Small intestine (tissue), 7 donors: ENCODE data around the gene ALDH16A1. TPM values are rescaled to one million over a fixed set of nuclear protein-coding genes. Genes with fewer than 3 reads are reported as not detected.

Experiments used
- DNase-seq, 2 donors: peaks; one replicate each; pipeline versions ENCODE4 v3.0.0 to v3.0.0-alpha.2; 2013
- FAIRE-seq: peaks from 2 replicates; lab custom pipeline; 2012; peaks lifted over from hg19 to GRCh38; lab: Jason Lieb, UNC
- H3K27ac ChIP-seq, 3 donors: one replicate each; pipeline ENCODE4 v1.5.1; 2013; ENCODE audit warnings: low read length in 2 of 3, mild to moderate bottlenecking in 2 of 3, control low read depth in 1 of 3, inconsistent platforms in 1 of 3, low read depth in 1 of 3, moderate library complexity in 1 of 3
- H3K27me3 ChIP-seq, 3 donors: one replicate each; pipeline ENCODE4 v1.6.1; 2013; ENCODE audit warnings: low read length in 3 of 3, inconsistent platforms in 1 of 3; ENCODE audit not compliant: control insufficient read depth in 3 of 3, insufficient read depth in 3 of 3
- H3K36me3 ChIP-seq, 3 donors: one replicate each; pipeline ENCODE4 v1.6.1; 2013; ENCODE audit warnings: low read length in 3 of 3, inconsistent platforms in 1 of 3, low read depth in 1 of 3, mild to moderate bottlenecking in 1 of 3, moderate library complexity in 1 of 3; ENCODE audit not compliant: control insufficient read depth in 3 of 3, insufficient read depth in 2 of 3
- H3K4me1 ChIP-seq, 3 donors: one replicate each; pipeline ENCODE4 v1.6.1; 2013; ENCODE audit warnings: low read length in 2 of 3, inconsistent platforms in 1 of 3, low read depth in 1 of 3, mild to moderate bottlenecking in 1 of 3, moderate library complexity in 1 of 3; ENCODE audit not compliant: control insufficient read depth in 3 of 3, insufficient read depth in 2 of 3
- H3K4me3 ChIP-seq, 3 donors: one replicate each; pipeline ENCODE4 v1.5.1; 2013; ENCODE audit warnings: low read length in 3 of 3, control low read depth in 1 of 3, inconsistent platforms in 1 of 3, low read depth in 1 of 3, mild to moderate bottlenecking in 1 of 3, moderate library complexity in 1 of 3
- H3K9me3 ChIP-seq, 2 donors: one replicate each; pipeline ENCODE4 v1.6.1; 2013; ENCODE audit warnings: low read depth in 1 of 2, low read length in 1 of 2; ENCODE audit not compliant: control insufficient read depth in 2 of 2, insufficient read depth in 1 of 2
- WGBS, 3 donors: extraction: QIAGEN DNeasy Blood & Tissue Kit; methylation state at CpG; one replicate each; pipeline ENCODE4 v1.1.7; 2013; 5-methylcytosine and 5-hydroxymethylcytosine counted together
- polyA plus RNA-seq, 4 donors: library from polyadenylated mRNA; stranded (reverse) in 3 of 4; unstranded in 1 of 4; fragments of 200-250 nt in 3 of 4; fragments of 120-200 nt in 1 of 4; gene quantifications; one replicate each; pipeline versions ENCODE4 v1.2.1 to v1.2.3, GENCODE V29; 2013
- donor health status: healthy with polysubstance abuse.
- donor health status: control.
- donor health status: control.
- donor health status: Bipolar disorder and iron deficiency.
- donor health status: healthy.

Gene ALDH16A1
- polyA plus RNA-seq, 4 donors, result 26.3 to 130 (median 83.6) TPM

GRCh38 chr19:49502866-49503581 lies 50.0 kb downstream of the ALDH16A1 start:
- 45 to 52% (median 48%) methylated on average over 14 of the region's 14 CpGs for WGBS, 3 donors
- Histone ChIP-seq H3K4me3 (no peak overlapping the region), H3K4me1 (peaks cover 0 to 54% (median 9%) of the 10 kb centered on the region in 3 donors), H3K9me3 (no peaks in the 10 kb centered on the region), H3K36me3 (peaks cover 4 to 24% (median 11%) of the 10 kb centered on the region in 3 donors), H3K27me3 (no peaks in the 10 kb centered on the region), H3K27ac (peak overlapping the region in 1 of 3 donors; percentile 22)
- FAIRE-seq (no peak), DNase-seq (peak; percentile 75 to 80)

DNA sequence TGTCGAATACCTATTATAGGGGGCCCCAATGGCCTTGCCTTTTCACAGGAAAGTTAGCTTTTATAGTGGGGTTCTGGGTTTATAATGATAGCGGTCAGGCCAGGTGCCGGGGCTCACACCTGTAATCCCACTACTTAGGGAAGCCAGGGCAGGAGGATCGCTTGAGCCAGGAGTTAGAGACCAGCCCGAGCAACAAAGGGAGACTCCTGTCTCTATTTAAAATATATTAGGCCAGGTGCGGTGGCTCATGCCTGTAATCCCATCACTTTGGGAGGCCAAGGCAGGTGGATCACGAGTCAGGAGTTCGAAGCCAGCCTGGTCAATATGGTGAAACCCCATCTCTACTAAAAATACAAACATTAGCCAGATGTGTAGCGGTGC lies 50.5 kb downstream of the ALDH16A1 start:
- H3K4me1 ChIP-seq, result peaks cover 0 to 49% (median 9%) of the 10 kb centered on the region in 3 donors
- WGBS, 3 donors, result 68 to 79% (median 77%) methylated on average over 9 of the region's 9 CpGs
- no peaks in the 10 kb centered on the region for H3K27me3 ChIP-seq
- H3K9me3 ChIP-seq, result no peaks in the 10 kb centered on the region
- H3K4me3 ChIP-seq, result no peak overlapping the region
- H3K27ac ChIP-seq, result peak overlapping the region in 1 of 3 donors; percentile 22
- DNase-seq (no peak), FAIRE-seq (no peak)
- H3K36me3 ChIP-seq, result peaks cover 0 to 18% (median 10%) of the 10 kb centered on the region in 3 donors

GRCh38 chr19:49506575-49507105 lies 53.6 kb downstream of the ALDH16A1 start:
- peak; percentile 88 for DNase-seq
- WGBS, 3 donors, result 26 to 34% (median 31%) methylated on average over 8 of the region's 8 CpGs
- no peak for FAIRE-seq
- Histone ChIP-seq H3K27ac (no peak overlapping the region), H3K4me3 (no peak overlapping the region), H3K4me1 (peaks cover 0 to 26% (median 0%) of the 10 kb centered on the region in 3 donors), H3K27me3 (no peaks in the 10 kb centered on the region), H3K36me3 (no peaks in the 10 kb centered on the region), H3K9me3 (no peaks in the 10 kb centered on the region)

DNA sequence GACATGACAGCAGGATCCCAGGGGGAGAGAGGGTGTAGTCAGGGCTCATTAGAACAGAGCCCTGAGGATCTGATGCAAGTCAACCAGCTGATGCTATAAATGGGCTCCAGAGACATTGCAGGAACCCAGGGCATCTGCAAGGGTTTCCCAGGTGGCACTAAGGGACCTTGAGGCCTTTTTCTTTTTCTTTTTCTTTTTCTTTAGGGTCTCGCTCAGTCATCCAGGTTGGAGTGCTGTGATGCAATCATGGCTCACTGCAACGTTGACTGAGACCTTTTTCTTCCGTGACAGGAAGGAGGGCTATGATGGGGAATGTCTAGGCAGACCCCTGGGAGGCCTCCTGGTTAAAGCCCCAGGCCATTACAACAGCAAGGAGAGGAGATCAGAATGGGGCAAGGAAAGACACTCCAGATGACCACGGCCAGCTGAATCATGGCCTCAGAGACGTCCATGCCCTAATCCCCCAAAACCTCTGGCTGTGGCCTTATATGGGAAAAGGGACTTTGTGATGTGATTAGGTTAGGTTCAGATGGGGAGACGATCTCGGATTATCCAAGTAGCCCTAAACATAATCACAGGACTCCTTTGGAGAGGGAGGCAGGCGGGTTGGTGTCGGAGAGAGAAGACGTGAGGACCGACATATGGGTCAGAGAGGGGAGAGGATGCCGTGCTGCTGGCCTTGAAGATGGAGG lies 54.9 kb downstream of the ALDH16A1 start:
- no peaks in the 10 kb centered on the region for H3K27me3 ChIP-seq
- FAIRE-seq (no peak), DNase-seq (no peak)
- no peak overlapping the region for H3K27ac ChIP-seq
- H3K4me1 ChIP-seq, result peaks cover 0 to 29% (median 0%) of the 10 kb centered on the region in 3 donors
- no peak overlapping the region for H3K4me3 ChIP-seq
- no peaks in the 10 kb centered on the region for H3K9me3 ChIP-seq
- 80 to 89% (median 86%) methylated on average over 12 of the region's 12 CpGs for WGBS, 3 donors
- H3K36me3 ChIP-seq, result no peaks in the 10 kb centered on the region

DNA sequence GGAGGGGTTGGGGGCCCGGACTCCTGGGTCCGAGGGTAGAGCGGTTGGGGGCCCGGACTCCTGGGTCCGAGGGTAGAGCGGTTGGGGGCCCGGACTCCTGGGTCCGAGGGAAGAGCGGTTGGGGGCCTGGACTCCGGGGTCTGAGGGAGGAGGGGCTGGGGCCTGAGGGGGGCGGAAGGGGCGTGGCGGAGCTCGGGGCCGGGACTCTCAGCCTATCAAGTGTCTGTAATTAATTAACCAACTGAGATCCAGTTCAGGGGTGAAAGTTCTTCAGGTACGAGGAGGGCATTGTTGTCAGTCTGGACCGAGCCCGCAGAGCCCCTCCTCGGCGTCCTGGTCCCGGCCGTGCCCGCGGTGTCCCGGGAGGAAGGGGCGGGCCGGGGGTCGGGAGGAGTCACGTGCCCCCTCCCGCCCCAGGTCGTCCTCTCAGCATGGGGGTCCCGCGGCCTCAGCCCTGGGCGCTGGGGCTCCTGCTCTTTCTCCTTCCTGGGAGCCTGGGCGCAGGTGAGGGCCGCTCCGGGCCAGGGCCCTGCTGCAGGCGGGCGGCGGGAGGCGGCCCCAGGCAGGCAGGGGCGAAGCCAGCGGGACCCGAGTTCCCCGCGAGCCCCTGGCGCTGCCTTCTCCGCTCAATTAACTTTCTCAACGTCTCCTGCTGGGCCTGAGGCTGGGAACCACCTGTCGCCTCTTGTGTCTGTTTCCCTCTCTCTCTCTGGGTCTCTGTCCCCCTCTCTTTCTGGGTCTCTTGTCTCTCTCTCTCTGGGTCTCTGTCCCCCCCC lies 60.1 kb downstream of the ALDH16A1 start:
- Histone ChIP-seq H3K9me3 (no peaks in the 10 kb centered on the region), H3K4me3 (peak overlapping the region; percentile 69 to 97 (median 74)), H3K27me3 (no peaks in the 10 kb centered on the region), H3K4me1 (peaks cover 0 to 33% (median 0%) of the 10 kb centered on the region in 3 donors), H3K27ac (peak overlapping the region; percentile 88 to 94 (median 90)), H3K36me3 (peaks cover 0 to 40% (median 0%) of the 10 kb centered on the region in 3 donors)
- FAIRE-seq (no peak), DNase-seq (peak; percentile 88 to 89)
- 0 to 1% (median 0%) methylated on average over 19 to 50 of the region's 50 CpGs for WGBS, 3 donors

GRCh38 chr19:49513746-49514118 lies 60.7 kb downstream of the ALDH16A1 start:
- 12 to 39% (median 20%) methylated on average over 11 to 12 of the region's 12 CpGs for WGBS, 3 donors
- H3K4me3 ChIP-seq, result peak overlapping the region; percentile 69 to 97 (median 74)
- H3K9me3 ChIP-seq, result no peaks in the 10 kb centered on the region
- peak overlapping the region; percentile 71 to 94 (median 84) for H3K27ac ChIP-seq
- H3K36me3 ChIP-seq, result peaks cover 0 to 44% (median 0%) of the 10 kb centered on the region in 3 donors
- DNase-seq (peak in 1 of 2 donors; percentile 50), FAIRE-seq (no peak)
- no peaks in the 10 kb centered on the region for H3K27me3 ChIP-seq
- peaks cover 0 to 33% (median 0%) of the 10 kb centered on the region in 3 donors for H3K4me1 ChIP-seq

GRCh38 chr19:49514151-49514550 lies 61.1 kb downstream of the ALDH16A1 start:
- peak overlapping the region; percentile 69 to 97 (median 74) for H3K4me3 ChIP-seq
- 32 to 65% (median 35%) methylated on average over 18 to 21 of the region's 21 CpGs for WGBS, 3 donors
- no peaks in the 10 kb centered on the region for H3K27me3 ChIP-seq
- FAIRE-seq (no peak), DNase-seq (peak in 1 of 2 donors; percentile 56)
- peaks cover 0 to 33% (median 0%) of the 10 kb centered on the region in 3 donors for H3K4me1 ChIP-seq
- H3K27ac ChIP-seq, result peak overlapping the region; percentile 71 to 94 (median 84)
- H3K9me3 ChIP-seq, result no peaks in the 10 kb centered on the region
- peaks cover 0 to 44% (median 0%) of the 10 kb centered on the region in 3 donors for H3K36me3 ChIP-seq
